UCSD-AML1 (cell line): ENCODE measurements around the gene SCN11A.

Experiments
- DNase-seq: peaks from one replicate; lab custom pipeline; 2025; ENCODE audit not compliant: unreplicated experiment; lab: John Stamatoyannopoulos, UW

Gene SCN11A

DNA sequence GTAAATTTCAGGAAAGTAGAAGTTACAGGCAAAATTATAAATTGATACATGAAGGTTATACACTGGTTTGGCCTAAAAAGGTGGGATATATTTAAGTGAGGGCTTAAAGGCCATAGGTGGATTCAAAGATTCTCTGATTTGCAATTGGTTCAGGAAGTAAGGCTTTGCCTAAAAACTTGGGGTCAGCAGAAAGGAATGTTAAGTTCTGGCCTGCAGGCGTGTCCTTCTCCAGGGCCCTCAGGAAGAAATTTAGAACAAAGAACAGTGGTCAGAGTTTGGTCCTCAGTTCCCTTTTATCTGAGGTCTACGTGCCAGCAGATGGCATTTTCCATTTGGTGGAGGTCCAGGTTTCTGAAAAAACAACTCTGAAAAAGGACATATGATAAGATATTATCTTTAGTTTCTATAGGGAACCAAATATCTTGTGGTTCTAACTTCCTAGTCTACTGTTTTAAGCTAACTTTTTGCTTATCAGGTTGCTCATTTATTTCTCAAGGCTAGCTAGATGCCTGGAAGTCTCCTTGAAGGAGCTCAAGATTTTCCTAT, 40.5 kb downstream of the SCN11A start:
- DNase-seq = no peak

DNA sequence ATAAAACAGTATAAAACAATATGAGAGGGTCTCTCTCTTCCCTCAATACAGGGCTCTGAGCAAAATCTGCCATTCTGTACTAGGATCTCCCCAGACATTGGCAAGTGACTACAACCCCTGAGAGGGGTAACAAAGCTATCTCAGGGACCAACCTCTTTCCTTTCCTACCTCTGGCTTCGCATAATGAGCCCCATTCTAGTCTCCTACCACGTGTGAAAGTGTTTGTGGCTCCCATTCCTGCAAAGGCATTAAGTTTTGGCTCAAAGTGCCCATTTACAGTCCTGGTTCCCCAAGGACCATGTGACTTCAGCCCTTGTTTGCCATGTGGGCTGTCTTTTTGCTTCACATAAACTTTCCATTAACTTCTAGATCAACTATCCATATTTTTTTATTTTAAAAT, 46.4 kb downstream of the SCN11A start:
- no peak for DNase-seq
